SK-N-MC (cell line): Measurements from ENCODE around the gene NDUFA12.

ENCODE experiments used
- EZH2 ChIP-seq: fragments of 200-600 bp; sonication (generic); IDR thresholded peaks from one replicate; pipeline ENCODE4 v1.6.1; 2017; ENCODE audit warnings: antibody characterized with exemption
- POLR2AphosphoS5 ChIP-seq: IDR thresholded peaks from 2 replicates; pipeline ENCODE4 v1.6.1; 2012; ENCODE audit warnings: mild to moderate bottlenecking, low read depth, low read length, borderline replicate concordance

GRCh38 chr12:94941440-94941862, 62.0 kb downstream of the NDUFA12 start:
- TF ChIP-seq POLR2AphosphoS5 (no peak), EZH2 (no peak)
